ENCODE results near the gene CTNNAL1. TPM values are rescaled to one million over a fixed set of nuclear protein-coding genes. Genes with fewer than 3 reads are reported as not detected.
"Not testable (repeated sequence)": the region's sequence is repeated elsewhere in the genome, so short reads cannot be mapped to it uniquely, and the experiment has no call there.

Gene CTNNAL1
- total RNA-seq, 1 donor from 2014 or later, result 77.9 TPM

DNA sequence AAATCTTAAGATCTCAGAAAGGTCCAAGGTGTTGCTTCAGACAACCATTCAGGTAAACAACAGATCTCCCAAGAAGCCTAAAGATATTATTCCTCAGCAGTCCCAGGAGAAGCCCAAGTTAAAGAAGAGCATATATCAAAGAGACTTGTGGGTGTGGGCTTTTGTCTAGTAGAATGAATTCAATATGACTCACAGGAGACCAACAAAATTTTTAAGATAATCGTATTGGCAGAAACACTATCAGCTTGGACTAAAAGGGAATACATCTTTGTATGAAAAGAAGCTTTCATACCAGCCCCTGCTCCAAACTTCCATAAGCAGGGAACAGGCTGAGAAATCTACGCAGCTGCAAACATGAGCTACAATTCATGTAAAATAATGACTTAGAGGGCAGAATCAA, 10.2 kb downstream of the CTNNAL1 start:
- DNase-seq (no peak), ATAC-seq (no peak)
- intact Hi-C loops (cut with micrococcal nuclease), result no loop called here

DNA sequence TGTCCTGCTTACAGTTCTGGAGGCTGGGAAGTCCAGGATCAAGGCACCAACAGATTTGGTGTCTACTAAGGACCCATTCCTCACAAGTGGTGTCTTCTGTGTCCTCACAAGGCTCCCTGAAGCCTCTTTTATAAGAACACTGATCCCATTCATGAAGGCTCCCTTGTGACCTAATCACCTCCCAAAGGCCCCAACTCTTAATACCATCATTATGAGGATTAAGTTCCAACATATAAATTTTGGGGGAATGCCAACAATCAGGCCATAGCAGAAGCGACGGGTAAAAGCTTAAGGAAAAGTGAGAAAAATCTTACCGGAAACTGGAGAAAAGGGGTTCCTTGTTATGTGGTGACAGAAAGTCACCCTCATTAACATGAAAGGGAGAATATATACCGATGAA, 11.2 kb downstream of the CTNNAL1 start:
- intact Hi-C loops (cut with micrococcal nuclease), result no loop called here
- no peak for DNase-seq
- no peak for ATAC-seq

DNA sequence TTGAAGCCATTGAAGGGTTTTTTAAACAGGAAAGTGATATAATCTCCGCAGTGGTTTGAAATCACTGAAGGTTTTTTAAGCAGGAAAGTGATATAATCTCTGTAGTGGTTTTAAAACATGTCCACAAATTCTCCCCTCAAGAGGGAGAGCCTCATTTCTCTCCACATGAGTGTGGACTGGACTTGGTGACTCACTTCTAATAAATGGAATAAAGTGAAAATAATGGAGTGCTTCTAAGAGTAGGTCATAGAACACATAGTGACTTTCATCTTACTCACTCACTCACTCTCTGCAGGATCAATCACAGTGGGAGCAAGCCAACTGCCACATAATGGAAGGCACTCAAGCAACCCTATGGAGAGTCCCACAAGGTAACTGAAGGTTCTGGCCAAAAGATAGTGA, 12.0 kb downstream of the CTNNAL1 start:
- ATAC-seq, result no peak
- no peak for DNase-seq
- intact Hi-C loops (cut with micrococcal nuclease), result no loop called here

DNA sequence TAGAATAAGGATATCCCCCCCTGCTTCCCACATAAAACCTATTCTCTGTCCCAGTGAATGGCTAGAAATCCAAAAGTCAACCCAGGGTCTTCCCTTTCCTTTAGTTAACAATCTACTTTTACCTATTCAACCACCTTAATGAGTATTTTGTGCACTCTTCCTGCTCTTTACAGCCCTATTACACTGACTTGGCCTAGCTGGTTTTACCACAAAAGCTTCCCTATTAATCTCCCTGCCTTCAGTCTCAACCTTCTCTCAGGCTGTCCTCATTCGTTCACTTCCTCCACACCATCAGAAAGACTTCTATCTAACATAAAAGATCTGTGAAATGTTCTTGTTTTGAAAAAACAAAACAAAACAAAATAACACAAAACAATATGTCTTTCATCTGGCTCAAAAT, 16.2 kb downstream of the CTNNAL1 start:
- ATAC-seq, result no peak
- intact Hi-C loops (cut with micrococcal nuclease), result no loop called here
- no peak for DNase-seq

DNA sequence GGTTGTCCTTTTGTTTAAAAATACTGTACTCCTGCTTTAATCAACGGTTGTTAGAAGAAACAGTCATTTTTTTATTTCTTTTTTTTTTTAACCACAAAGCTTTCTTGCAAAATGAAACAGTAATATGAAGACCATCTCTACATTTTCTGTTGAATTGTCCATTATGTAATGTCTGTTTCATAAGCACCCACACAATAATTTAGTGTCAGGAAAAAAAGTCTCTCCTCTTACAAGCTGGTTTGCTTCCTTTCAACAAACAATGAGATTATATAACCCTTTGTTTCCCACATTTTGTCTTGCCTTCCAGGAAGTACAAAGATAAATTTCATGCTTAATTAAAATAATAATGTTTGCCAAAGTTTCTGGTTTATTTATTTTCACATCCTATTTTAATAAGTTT, 16.7 kb downstream of the CTNNAL1 start:
- DNase-seq, result no peak
- ATAC-seq, result no peak
- intact Hi-C loops (cut with micrococcal nuclease), result no loop called here

DNA sequence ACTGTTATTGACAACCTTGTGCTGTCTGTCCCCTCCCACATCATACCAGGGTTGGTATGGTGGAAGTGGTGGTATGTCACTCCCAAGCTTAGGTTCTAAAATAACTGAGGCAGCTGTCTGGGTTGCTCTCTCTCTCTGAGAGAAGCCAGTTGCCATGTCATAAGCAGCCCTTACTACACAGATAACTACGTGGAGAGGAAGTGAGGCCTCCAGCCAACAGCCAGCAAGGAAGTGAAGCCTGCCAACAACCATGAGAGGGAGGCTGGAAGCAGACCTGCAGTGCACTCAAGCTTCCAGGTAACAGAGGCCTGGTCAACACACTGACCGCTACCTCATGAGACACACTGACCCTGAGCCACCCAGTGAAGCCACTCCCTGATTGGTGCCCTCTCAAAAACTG, 18.6 kb downstream of the CTNNAL1 start:
- DNase-seq, result peak; percentile 62

DNA sequence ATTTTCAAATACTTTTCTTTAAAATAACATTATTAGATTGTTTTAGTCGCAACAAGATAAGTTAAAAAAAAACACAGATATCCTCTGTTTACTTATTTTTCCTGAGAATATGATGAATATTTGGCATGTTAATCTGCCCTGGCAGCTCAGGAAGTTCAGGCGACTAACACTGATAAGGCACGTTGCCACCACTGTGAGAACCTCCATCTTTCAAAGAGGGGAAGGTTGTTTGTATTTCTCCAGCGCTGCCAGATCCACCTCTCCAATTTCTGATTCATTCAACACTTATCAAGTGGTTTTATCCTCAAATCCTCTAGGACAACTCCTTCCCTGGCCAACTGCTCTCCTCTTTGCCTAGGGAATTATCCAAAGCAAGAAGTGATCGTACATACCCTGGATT, 21.8 kb downstream of the CTNNAL1 start:
- no peak for DNase-seq
- ATAC-seq, result no peak
- intact Hi-C loops (cut with micrococcal nuclease), result no loop called here

More for the DNA sequence above, 18.6 kb downstream of the CTNNAL1 start:
- intact Hi-C loops (cut with micrococcal nuclease), result no loop called here
- ATAC-seq, result peak; percentile 93

DNA sequence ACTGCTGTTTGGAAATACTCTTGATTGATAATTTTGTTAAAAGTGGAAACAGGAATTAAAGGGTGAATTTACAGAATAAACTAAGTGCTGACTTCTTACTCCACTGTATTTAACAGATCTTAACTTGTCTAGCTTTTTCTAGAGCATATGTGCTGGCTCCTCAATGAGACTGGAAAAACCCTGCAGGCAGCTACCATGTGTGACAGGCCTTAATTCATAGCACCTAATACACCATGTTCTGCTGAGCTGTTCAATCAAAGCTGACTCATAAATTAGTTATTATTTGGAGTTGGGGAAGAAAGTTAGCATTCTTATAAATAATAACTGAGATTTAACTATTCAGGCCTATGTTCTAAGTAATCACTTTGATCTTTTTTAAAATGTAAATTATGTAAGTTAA, 29.4 kb downstream of the CTNNAL1 start:
- ATAC-seq, result no peak
- no peak for DNase-seq
- intact Hi-C loops (cut with micrococcal nuclease), result no loop called here

DNA sequence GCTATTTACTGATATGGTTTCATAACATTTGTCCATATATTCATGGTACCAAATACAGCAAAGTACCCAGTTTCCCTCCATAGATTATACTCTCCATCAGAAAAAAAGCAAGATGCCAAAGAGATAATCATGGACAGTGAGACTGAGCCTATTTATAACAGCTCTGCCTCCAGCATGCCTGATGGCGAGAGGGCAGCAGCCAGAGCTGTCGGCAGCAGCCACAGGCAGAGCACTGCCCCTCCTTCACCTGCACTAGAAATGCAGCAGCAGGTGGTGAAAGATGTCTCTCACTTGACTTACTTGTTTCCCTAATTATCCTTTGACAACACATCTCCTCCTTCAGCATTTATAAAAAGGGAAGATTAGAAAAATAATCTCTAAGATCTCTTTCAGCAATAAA, 32.4 kb downstream of the CTNNAL1 start:
- intact Hi-C loops (cut with micrococcal nuclease), result no loop called here
- peak; percentile 87 for ATAC-seq
- DNase-seq, result peak; percentile 48

DNA sequence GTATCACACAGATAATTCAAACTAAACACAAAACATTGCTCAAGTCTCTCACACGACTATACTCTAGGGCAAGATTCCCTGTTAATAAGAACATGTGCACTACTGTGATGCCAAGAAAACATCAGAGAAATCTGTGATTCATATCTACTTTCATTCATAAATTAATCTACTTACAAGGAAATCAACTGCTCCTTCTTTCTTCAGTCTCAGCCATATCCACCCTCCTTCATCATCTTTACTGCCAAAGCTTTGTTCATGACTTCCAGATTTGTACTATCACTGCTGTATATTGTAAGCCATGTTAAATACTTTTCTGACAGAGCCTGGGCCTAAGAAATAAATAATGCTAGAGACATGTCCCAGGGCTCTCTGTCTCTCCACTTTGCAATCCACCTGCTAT, 35.1 kb downstream of the CTNNAL1 start:
- DNase-seq, result no peak
- intact Hi-C loops (cut with micrococcal nuclease), result no loop called here
- ATAC-seq, result no peak

DNA sequence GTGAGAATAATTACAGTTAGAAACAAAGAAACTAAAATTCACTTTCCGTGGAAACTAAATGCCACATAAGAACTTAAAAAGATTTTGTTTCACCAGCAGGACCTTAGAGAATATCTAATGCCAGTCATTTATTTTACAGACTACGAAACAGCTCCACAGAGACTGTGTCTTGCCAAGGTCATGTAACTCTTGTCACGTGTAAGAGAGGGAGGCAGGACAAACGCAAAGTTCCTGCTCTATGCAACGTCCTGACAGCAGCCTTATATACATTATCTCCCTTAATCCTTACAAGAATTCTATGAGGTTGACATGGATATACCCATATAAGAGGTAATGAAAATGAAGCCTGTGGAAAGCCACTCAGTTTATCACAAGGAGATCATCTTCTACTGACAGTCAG, 39.4 kb downstream of the CTNNAL1 start:
- no peak for DNase-seq
- ATAC-seq, result peak; percentile 80
- intact Hi-C loops (cut with micrococcal nuclease), result no loop called here

DNA sequence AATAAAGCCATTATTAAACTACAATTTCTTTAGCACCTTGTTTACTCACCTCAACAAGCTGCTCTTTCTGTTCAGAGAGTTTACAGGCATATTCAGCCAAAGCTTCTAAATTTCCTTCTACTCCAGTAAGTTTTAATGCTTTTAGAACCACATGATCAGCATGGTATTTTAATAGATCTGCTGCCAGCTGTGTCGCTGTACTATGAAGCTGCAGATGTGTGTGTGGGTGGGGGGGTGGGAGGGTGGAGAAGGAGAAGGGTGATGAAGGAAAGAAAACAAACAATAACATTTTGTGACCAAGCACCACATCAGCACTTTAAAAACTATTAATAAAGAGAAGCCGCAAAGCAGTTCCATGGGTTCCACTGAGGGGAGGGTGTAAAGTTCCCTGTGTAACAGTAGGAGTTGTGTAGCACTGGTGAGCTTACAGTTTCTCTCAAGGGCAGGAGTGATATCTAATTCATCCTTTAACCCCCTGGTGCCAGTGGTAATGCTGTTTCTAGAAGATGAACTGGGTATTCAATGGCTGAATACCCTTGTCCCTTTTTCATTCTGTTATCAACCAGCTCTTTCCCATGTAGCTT, 40.6 kb downstream of the CTNNAL1 start:
- ATAC-seq, result peak; percentile 60
- no peak for DNase-seq
- intact Hi-C loops (cut with micrococcal nuclease), result no loop called here

DNA sequence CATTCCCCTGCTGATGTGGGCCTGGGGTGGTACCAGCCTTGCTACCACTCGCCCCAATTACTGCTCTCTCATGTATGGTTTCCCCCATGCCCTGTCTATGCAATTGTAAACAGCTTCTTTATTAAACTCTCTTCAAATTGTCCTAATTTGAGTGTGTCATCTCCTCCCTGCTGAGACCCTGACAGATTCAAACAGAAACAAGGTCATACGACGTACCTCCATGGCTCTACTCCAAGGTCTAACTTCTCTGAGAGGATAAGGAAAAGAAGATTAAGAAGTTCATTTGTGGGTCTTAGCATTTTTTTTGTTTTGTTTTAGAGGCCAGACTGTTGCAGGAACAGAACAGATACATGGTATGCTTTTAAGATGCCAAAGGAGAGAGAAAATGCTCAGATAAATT, 41.1 kb downstream of the CTNNAL1 start:
- ATAC-seq (no peak), DNase-seq (no peak)
- intact Hi-C loops (cut with micrococcal nuclease), result no loop called here

DNA sequence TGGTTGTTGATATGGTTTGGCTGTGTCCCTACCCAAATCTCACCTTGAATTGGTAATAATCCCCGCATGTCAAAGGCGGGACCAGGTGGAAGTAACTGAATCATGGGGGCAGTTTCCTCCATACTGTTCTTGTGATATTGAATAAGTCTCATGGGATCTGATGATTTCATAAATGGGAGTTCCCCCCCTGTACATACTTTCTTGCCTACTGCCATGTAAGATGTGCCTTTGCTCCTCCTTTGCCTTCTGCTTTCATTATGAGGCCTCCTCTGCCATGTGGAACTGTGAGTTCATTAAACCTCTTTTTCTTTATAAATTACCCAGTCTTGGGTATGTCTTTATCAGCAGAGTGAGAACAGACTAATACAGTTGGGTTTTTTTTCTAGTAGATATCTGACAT, 41.9 kb downstream of the CTNNAL1 start:
- DNase-seq; ATAC-seq; intact Hi-C loops (cut with micrococcal nuclease): not testable (repeated sequence)

DNA sequence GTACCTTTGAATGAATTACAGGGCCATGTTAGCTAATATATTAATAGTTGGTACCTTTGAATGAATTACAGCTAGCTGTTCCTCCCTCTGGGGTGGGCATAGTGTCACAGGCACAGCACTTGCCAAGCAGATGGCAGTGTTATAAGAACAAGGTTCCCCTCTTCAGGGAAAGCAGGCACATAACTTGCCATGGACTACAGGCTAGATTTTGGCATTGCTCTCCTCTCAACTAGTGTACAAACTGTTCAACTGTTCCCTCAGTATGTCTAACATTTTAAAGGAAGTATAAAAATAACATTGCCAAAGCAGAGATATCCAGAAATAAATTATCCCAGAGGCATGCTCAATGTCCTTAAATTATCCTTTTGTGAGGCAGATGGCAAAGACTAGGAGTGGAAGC, 45.4 kb downstream of the CTNNAL1 start:
- intact Hi-C loops (cut with micrococcal nuclease), result no loop called here
- ATAC-seq (peak; percentile 89), DNase-seq (peak; percentile 51)

DNA sequence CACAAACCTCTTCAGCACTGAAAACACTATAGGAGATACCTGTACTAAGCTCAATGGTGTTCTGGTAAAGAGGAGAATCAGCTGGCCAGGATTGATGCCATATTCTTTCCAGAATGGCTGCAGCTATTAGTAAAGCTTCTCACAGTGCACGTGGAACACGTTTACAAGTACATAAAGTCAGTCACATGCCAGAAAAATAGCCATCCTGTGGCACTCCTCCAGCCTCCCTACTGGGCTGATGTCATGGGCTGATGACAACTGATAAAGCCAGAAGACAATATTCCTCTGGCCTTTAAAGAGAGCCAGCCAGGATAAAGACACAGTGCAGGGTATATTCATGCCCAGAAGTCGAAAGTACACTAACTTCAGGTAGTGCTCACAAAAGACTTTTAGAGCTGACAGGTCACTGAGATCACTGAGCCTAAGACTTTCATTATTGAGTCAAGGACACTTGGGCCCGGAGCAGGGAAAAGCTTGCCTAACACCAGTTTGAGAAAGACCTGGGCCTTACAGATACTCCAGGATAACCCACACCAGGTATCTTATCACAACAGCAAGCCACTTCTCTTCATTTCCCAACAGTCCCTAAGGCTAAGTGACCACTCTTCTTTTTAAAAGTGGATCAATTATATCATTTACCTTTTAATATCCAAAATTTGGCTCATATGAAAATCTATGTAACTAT, 49.7 kb downstream of the CTNNAL1 start:
- ATAC-seq (peak; percentile 56), DNase-seq (peak; percentile 46)
- intact Hi-C loops (cut with micrococcal nuclease), result no loop called here

DNA sequence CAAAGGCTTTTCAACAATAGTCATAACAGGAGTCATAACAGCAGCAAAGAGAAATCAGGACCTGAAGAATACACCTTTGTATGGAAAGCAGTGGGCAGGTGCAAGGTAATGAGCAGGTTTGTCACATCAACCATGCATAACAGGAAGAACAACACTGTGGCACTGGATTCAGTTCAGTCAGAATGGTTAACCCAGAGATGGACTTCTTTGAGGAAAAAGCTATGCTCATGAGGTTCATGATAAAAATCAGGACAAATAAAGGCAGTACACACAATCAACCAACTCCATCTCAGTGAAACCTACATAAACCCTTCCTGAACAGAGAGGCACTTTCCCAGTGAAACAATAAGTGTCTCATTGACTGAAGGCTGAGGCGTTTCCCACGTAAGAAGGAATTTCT, 52.1 kb downstream of the CTNNAL1 start:
- intact Hi-C loops (cut with micrococcal nuclease), result no loop called here
- ATAC-seq, result no peak
- DNase-seq, result no peak

DNA sequence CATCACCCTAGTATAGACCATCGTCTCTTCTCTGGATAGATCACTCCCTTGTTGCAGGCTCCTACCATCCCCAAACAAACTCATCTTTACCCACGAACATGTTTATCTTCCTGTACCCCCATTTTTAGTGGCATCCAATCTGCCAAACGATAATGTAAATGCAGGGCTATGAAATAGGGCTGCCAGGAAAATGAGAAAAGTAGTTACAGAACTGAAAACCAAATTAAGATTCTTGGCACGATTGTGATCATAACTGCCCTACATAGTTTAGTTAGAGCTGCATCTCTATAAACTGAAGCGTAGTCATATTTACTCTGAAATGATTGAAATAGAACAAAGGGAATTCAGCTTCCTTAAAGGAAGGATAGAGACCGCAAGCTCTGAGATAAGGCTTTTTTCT, 53.0 kb downstream of the CTNNAL1 start:
- no peak for ATAC-seq

DNA sequence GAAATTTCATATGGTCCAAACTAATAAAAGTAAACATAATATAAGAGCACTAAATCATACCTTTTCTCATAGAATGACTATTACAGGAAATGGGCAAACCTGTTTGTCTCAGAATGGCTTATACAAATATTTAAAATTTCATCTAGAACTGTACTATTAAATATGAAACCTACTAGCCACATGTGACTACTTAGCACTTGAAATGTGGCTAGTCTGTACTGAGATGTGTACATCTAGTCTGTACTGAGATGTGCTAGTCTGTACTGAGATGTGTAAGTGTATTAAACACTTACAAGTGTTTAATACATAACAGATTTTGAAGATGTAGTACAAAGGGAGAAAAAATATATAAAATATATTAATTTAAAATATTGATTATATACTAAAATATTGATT, 56.7 kb downstream of the CTNNAL1 start:
- no peak for DNase-seq
- ATAC-seq, result no peak
- intact Hi-C loops (cut with micrococcal nuclease), result no loop called here

More for the DNA sequence above, 53.0 kb downstream of the CTNNAL1 start:
- intact Hi-C loops (cut with micrococcal nuclease), result no loop called here
- no peak for DNase-seq

DNA sequence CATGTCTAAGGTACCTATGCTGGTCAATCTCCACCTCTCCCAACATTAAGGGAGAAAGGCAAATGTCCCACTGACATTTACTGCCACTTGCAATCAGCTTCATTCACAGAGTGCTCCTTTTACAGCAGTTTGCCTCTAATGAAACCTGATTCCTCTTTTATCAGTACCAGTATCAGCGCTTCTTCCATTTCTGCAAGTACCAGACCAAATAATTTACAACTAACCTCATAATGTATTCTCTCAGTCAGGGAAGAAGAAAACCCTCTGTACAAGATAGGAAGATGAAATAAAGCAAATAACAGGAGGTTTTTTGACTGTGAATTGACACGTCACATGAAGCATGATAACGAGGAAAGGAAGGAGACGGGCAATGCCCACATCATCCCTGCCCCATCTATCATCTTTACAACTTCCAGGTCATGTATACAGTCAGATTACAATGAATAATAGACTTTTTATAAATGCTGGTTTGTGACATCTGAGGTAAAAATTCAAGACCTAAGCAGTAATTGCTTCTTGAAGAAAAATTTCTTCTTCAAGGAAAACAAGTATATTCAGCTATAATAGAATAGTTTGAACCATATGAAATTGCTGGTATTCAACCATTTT, 57.2 kb downstream of the CTNNAL1 start:
- ATAC-seq, result no peak
- intact Hi-C loops (cut with micrococcal nuclease), result no loop called here
- no peak for DNase-seq

DNA sequence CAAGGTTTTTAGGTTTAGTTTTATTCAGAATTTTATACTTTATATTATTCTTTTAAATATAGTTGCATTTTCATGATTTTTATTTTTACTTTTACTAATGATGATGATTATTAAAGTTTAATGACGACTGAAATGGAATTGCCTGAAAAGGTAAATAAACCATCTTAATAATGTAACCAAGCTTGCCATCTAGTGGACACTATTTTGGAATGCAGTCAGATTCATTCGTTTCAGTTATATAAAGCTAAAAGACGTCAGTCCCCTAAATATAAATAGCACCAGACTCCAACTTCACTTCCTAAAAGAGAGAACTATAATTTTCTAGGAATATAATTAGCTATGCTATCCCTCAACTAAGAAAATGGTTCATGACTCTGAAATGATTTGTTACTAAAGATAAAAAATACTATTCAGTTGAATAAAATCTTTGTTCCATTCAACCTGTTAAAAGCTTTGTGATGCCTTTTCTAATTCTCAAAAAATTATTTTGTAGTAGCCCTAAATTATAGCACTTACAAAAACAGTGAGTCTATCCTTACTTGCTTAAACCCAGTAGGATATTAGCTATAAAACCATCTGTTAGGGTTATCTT, 59.2 kb downstream of the CTNNAL1 start:
- ATAC-seq (peak; percentile 71), DNase-seq (no peak)
- intact Hi-C loops (cut with micrococcal nuclease), result no loop called here
